GM18909 (cell line): Measurements from ENCODE around the gene HOXA4.

ENCODE experiments used
- ATAC-seq: cut with Tn5 transposase; IDR thresholded peaks from one replicate; pipeline ENCODE4 v1.9.1; 2021; ENCODE audit warnings: mild to moderate bottlenecking; ENCODE audit not compliant: unreplicated experiment, poor library complexity

Gene HOXA4

DNA sequence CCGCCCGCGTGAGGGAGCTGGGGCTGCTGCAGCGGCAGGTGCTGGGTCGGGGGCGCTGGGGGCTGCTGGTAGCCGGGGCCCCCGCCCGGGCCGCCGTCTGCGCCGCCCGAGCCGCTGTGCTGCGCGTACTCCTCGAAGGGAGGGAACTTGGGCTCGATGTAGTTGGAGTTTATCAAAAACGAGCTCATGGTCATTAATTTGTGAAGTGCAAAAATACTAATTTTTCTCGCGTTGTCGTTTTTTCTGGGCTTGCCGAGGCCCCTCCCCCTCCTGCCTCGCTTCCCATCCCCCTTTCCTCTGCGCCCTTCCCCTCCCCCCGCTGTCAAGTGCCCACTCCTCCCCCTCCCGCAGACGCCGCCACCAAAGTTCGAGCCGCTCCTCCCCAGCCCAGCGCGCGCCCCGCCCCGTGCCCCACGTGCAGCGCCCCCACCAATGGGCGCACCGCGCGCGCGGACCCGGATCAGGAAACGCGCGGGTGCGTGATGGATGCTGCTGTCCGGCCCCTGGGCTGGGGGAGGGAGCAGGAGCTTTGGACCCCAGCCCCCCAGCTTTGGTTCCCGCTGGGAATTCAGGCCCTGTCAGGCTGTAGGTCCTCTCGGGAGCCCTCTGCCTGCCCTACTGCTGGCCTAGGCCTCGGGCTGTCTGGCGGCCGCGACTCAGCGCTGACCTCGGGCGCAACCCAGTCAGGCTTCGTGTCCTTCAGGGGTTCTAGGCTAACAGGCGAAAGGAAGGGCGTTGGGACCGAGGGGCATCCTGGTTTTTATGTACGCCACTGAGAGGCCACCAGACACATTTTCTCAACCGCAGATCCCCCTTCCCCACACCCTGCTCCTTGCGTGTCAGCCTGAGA lies at the start of gene HOXA4:
Gene HOXA4 (minus strand): TSS at position 218 of the 850 bp plus-strand sequence. CDS start 24 bp downstream, at position 194.
- ATAC-seq: no peak

DNA sequence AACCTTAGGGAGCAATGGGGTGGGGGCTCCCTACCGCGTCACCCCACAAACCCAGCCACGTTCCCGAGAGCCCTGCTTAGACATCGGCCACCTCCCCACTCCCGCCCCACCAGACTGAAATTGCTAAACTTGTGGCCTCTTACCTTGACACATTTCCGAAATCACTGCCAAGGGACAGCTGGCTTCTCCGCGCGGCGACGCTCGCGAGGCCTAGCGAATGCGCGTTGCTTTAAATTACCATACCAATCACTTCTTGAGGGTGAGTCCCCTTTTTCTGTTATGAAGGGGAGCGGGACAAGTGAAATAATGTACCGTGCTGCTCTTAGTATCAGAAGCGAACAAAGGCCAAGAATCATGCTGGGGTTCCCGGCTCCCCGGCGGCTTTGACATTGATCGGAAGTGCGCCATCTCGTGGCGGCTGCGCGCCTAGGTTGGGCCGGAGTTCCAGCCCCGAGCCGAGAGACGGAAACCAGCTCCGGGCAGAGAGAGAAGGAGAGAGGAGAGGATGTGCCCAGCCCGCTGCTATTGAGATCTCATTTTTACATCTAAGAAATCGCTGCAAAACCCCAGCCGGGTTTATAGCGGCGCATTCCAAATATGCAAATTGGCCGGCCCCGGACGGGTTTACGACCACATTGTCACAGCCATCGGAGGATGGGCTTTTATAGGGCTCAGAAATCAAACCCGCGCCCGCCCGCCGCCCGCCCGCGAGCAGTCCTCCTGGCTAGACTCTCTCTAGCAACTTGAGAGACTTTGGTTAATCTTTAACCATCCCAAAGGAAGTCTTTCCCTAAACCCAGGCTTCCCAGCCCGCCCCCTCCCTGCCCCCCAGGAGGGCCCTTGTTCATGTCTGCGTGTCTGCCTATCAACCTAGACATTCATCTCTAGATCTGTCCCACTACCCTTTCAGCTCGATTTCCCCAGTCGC lies 49.2 kb upstream of the HOXA4 start:
- ATAC-seq: no peak

DNA sequence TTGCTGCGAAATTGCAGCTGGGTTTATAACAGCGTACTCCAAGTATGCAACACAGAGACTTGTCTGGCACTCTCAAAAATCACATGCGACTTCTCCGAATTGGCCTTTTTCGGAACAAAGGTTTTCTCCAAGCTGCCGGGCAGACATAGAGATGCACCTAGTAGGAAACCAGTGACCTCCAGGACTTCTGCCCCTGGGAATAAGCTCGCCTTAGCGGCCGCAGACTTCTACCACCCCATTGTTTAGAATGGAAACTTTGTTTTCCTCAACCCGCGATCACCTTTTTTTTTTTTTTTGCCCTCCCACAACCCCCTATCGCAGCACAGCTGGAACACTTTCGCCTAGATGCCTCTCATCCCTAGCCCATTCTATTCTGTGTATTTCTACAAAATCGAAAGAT lies 48.5 kb upstream of the HOXA4 start:
- no peak for ATAC-seq

DNA sequence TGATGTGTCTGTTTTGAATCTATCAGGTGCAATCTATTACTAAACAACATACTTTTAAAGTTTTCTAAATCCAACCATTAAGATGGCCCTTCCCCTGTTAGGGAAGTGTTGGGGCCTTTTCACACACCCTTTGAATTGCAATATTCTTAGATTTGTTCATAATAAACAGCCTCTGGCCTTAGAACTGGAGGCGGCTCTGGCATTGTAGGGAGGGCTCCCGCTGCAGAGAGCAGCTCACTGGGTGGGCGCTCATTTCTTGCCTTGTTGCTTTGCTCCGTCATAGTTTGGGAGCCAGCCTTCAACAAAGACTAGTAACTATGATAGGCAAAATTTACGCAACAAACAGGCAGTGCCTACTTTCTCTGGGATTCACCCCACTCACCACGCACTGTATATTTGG lies 47.8 kb upstream of the HOXA4 start:
- no peak for ATAC-seq

DNA sequence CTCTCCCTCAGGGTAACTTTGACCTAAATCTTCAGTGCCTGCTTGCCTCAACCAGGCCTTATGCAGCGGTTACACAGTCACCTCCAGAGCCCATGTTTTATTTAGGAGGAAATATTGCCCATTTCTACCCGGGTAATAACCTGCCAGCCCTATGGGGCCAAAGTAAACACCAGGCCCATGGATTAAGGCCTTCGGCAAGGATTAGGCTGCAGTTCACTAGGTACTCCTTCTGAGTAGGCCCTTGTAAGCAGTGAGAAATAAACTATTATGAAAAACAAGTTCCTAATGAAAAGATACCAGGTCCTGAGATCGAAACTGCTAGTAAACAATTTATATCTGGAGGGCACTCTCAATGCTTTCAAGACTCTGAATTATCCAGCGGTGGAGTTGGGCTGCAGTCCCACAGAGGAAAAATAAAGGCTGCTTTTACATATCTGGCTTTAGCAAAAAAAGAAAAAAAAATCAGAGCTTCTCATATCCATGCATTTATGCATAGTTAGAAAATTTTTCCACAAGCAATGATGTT lies 47.3 kb upstream of the HOXA4 start:
- ATAC-seq: no peak

DNA sequence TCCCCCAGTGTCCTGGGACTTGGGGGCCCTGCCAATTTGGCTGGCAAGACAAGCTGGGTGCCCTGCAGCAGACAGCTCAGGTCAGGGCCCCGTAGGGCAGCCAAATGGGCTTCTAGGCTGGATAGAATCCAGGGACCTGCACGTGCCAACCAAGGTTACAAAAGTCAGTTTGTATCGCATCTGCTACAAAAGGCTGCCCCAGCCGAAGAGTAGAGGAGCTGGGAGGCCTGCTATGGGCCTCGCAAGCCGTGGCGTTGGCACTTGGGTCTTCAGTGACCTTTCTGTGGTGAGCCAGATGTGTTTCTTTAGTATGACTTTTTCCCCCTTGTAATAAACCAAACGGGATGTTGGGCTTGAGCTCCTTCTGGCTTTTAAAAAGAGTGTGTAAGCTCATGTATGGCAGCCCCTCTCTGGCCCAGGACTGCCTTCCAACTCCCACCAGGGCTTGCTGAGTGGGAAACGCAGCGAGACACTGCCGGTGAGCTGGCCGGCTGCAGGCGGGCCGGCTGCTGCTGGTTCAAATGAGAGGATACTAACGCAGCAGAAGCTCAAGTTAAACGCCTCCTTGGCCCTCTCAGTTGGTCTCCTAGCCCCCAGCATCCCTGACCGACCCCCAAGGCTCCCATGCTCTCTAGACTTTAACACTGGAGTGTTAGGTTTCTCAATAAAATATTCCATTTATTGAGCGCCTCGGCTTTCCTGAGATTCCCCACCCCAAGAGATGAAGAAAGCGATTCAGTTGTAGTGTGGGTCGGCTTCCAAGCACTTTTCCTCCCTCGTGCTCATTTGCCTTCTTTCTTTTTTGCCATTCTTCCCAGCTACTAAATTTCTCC lies 46.6 kb upstream of the HOXA4 start:
- no peak for ATAC-seq

DNA sequence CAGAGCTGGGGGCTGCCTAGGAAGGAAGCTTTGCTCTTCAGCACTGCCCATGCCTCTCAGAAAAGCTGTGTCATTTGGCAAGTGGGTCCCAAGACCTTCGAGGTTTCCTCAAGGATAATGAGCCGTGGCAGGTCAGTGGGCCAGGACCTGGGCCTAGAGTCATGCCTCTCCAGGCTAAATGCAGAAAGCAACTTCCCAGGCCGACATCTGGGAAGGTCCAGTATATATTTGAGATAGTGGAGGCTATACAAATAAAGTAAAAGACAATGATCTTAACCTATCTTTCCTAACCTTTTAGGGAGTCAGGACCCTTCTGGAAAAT lies 45.9 kb upstream of the HOXA4 start:
- ATAC-seq: no peak

DNA sequence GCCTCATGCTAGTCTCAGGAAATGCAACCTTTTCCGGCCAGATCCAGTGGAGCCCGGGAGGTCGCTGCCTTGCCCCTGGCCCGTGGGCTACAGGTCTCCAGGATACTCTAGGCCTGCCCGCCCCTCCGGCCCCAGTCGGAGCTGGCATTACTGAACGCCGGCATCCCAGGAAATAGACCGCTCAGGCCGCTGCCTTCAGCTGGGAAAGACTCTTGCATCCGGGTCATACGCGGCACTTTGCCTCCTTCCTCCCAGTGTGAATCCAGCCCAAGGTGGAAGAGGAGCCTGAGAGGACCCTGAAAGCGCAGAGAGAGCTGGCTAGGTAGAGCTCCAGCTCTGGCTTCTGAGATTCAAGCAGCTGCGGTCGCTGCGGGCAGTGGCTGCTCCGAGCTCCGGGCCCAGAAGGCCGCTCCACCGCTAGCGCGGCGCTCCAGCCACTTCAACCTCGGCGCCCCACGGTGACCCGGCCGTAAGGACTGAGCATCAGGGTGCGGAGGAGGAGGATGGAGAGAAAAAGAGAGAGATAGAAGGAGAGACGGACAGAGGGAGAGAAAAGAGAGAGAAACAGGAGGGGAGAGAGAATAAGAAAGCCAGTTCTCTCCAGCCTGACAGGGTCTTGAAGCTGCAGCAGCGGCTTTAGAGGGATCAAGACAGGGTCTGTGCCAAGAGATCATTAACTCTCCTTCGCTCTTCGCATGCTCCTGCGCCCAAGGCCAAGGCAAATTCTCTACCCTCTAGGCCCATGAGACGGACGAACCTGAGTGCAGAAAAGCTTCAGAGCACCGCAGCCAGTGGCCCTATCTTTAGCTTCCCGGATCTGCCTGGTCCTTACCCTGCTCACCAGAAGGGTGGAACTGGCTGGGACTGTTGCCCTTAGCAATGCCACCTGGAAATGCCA lies 45.3 kb upstream of the HOXA4 start:
- no peak for ATAC-seq

DNA sequence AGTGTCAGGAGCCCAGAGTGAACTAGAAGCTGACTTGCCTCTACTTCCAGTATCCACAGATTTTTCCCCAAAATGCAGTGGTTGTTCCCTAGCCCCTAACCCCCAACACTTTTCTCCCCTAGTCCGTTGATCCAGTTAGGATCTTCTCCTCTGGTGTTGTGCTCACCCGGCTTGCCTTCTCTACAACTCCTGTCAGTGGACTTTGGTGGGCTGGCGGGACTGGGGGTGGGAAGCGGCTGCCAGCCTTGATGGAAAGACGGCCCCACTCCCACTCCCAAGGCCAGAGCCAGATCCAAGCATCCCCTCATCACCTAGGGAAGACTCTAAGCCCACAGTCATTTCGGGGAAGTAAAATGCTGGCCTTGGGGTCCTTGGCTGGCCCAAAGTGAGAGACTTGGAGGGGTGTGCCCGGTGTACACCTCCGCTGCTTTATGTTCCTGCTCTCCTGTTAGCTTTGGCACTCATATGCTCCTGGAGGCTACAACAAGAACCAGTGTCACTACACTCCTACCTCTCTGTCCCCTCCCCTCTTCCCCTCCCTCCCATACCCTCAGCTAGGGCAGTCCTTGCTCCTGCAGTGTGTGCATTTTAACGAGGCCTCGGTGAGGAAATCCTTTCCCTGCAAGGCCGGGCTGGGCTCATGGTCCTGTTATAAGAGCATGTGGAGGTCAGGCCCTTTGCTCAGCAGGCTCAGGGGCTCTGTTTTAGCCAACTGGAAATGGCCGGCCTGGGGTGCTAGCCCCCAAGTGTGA lies 44.5 kb upstream of the HOXA4 start:
- ATAC-seq: no peak

DNA sequence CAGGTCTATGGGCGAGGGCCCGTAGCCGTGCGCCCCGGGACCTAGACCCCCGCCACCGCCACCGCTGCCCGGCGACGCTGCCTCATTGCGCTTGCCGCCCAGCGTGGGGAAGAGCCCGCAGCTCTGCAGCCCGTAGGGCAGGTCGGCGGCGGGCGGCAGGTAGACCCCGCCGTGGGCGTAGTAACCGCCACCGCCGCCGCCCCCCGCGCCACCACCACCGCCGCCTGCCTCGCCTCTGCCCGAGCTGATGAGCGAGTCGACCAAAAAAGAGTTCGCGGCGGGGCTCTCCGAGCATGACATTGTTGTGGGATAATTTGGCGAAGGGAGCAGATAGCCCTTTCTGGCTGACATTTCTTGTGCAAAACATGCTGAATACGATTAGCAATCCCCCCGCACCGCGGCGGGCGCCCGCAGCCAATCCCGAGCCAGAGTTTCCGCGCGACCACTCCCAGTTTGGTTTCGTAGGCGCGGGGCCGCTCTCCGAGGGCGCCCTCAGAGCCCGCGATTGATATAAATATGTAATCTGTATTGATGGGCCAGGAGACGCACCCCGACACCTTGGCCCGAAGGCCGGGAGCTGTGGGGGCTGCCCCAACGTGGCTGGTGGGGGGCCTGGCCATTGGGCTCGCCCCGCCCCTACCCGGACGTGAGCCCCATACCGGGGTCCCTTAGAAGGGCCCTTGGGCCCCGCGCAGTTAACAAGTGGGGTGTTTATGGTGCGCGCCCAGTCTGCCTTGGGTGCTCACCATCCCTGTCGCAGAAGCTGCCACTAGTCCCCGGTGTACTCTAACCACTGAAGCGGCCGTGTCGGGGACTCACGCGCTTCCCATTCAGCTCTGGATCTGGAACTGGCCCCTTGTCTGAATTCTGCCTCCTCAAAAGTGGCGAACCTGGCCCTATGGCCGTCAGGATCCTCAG lies 43.7 kb upstream of the HOXA4 start, which contains the start of gene HOXA10:
Gene HOXA10 (minus strand): TSS at position 365 of the 918 bp plus-strand sequence. CDS start 14 bp downstream, at position 351.
- no peak for ATAC-seq

DNA sequence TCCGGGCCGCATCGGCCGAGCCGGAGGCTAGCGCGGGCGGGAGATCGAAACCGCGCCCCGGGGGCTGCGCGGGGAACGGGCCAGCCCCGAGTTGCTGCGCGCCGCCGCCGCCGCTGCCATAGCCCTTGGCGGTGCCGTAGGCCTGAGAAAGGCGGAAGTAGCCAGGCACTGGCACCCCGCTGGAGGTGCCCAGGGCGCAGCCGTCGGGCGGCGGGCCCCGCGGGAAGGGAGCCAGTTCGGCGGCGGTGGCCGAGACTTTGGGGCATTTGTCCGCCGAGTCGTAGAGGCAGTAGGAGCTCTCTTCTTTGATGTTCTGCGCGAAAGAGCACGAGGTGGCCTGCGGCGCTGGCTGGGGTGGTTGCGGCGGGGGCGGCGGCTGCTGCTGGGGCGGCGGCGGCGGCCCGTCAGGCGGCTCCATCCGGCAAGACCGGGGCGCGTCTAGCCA lies 43.0 kb upstream of the HOXA4 start:
- ATAC-seq: no peak

DNA sequence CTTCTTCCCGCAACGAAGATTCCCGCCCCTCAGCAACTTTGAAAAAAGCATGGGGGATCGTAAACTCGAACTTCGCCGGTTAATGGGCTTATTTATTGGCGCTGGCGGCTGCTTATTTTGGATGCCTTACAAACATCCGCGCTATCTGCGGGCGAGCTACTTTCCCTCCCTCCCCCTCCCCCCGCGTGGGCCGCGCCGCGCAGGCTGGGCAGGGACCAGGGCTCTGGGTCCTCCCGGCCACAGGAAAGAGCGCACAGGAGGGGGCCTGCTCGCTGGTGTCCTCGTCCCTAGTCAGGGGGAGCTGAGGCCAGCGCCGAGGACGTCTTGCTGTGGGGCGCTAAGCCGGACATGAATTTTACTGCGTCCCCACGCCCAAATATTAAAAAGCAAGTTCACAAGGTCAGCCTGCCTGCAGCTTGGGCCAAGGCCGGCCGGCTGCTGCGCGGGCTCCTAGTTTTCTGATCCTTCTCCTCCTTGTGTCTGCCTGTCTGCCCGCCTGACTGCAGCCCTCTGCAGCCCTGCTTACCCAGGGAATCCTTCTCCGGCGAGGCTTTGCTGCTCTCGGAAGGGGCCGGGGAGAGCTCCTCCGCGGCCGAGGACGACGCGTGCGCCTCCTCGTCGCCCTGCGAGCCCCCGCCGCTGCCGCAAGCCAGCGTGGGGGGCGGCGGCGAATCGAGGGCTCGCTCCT lies 42.4 kb upstream of the HOXA4 start:
- ATAC-seq: no peak

DNA sequence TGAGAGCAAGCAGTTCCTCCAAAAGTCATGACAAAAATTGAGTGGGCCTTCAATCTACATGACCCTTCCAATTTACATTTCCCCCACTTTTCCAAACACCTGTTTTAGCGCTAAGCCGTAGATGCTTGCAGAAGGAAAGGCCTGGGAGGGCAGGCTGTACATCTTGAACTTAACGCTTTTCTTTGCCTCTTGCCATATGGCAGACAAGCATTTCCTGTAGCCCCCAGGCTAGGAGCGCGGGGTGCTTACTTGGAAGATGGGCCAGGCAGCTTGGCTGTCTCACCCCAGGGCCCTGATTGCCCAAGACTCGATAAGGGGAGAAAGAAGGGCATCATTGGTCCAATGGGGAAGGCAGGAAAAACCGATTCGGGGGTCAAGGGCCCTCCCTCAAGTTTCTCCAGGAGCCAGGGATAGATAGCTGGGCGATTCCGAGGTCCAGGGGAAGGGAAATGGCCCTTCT lies 41.8 kb upstream of the HOXA4 start:
- ATAC-seq: no peak

DNA sequence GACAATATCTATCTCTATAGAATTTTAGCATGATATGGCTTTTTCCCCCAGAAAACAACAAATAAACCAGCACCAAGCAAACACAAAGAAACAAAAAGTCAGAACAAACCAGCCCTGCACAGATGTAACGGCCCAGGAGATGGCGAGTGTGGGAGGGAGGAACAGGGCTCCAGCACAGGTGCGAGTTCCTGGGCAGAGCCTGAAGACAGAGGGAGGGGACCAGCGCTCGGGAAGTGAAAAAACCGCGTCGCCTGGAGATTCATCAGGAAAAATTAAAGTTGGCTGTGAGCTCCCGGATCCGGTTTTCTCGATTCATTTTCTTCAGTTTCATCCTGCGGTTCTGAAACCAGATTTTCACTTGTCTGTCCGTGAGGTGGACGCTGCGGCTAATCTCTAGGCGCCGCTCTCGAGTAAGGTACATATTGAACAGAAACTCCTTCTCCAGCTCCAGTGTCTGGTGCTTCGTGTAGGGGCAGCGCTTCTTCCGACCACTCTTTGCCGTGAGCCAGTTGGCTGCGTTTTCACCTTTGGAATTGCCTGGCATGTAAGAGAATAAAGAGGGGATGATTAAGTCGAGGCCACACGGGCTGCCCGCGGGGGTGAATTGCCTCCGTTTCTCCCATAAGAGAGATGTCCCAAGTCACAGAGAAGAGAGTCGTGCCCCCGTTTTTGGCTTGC lies 41.2 kb upstream of the HOXA4 start:
- ATAC-seq: no peak

DNA sequence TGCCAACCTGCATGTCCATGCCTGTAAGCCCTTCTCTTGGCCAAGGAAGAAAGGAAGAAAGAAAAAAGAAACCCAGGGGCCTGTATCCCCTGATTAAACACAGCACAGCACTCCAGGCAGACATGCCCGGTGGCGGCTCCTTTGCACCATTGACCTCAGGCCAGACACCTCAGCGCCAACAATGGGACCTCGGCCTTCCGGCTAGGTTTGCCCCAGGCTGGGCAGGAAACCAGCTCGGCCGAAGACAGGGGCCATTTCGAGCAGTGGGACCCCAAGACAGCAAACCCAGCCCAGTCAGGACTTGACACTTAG lies 40.7 kb upstream of the HOXA4 start:
- no peak for ATAC-seq
